ENCODE results near the gene SAT2. TPM values are rescaled to one million over a fixed set of nuclear protein-coding genes. Genes with fewer than 3 reads are reported as not detected.
"Not testable (repeated sequence)": the region's sequence is repeated elsewhere in the genome, so short reads cannot be mapped to it uniquely, and the experiment has no call there.

SAT2 gene
- total RNA-seq, 2 donors from 2014 or later = 56.0 to 78.5 TPM

DNA sequence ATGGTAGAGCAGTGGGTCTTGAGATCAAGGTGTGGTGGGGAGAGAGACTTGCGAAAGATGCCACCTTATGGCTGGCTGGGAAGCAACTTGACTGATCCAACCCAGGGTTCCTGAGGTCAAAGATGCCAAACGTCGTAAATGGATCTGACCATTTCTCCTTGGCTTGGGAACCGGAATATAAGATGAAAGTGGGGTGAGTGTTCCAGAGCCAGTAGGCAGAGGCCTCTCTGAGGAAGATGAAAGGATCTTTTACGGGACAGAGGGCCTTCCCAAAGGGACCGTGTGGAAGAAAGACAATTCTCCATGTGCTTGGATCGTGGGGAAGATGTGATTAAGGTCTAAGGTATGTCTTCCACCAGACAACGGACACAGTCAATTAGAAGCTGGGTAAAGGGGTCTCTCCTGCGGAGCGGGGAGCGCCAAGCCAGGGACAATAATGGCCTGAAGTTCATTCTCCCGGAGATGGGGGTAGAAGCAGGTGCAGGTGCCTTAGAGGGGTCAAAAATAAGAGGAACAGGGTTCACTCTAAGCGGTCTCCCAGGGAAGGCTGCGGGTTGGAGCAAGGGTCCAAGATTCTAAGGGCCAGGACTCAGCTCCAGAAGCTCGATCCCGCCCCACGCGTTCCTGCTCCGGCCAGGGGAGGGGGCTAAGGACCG, 13.7 kb downstream of the SAT2 start:
- no peak for DNase-seq (ENCODE audit: low spot score)
- TF ChIP-seq, protein P1, sequence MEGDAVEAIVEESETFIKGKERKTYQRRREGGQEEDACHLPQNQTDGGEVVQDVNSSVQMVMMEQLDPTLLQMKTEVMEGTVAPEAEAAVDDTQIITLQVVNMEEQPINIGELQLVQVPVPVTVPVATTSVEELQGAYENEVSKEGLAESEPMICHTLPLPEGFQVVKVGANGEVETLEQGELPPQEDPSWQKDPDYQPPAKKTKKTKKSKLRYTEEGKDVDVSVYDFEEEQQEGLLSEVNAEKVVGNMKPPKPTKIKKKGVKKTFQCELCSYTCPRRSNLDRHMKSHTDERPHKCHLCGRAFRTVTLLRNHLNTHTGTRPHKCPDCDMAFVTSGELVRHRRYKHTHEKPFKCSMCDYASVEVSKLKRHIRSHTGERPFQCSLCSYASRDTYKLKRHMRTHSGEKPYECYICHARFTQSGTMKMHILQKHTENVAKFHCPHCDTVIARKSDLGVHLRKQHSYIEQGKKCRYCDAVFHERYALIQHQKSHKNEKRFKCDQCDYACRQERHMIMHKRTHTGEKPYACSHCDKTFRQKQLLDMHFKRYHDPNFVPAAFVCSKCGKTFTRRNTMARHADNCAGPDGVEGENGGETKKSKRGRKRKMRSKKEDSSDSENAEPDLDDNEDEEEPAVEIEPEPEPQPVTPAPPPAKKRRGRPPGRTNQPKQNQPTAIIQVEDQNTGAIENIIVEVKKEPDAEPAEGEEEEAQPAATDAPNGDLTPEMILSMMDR (IDR thresholded peaks at IDR 0.05) = no peak
- H3K27me3 ChIP-seq = no peaks in the 10 kb centered on the region
- H3K36me3 ChIP-seq = peaks cover 5% of the 10 kb centered on the region
- peak overlapping the region; percentile 93 to 94 for H3K27ac ChIP-seq
- H3K4me3 ChIP-seq = peak overlapping the region; percentile 83 to 93
- H3K4me1 ChIP-seq = peaks cover 0 to 46% of the 10 kb centered on the region in 2 donors
- H3K9me3 ChIP-seq = no peaks in the 10 kb centered on the region

DNA sequence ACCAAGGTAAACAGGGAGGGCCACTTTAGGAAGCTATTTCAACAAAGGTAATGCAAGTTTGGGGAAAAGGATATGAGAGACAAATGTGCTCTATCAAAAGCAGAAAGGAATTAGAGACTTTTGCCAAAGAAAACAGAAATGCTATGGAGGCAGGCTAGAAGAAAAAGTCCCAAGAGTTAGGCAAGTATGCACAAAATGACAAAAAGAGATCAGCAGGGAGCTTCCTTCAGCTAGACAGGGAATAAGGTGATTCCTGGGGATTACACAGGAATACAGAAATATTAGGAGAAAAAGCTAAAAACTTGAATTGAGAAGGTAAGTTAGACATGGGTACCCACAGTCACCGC, 15.4 kb downstream of the SAT2 start:
- peaks cover 5% of the 10 kb centered on the region for H3K36me3 ChIP-seq
- H3K9me3 ChIP-seq = no peaks in the 10 kb centered on the region
- no peak for DNase-seq (ENCODE audit: low spot score)
- peaks cover 0 to 46% of the 10 kb centered on the region in 2 donors for H3K4me1 ChIP-seq
- TF ChIP-seq, protein P1 (IDR thresholded peaks at IDR 0.05) = no peak
- no peaks in the 10 kb centered on the region for H3K27me3 ChIP-seq
- H3K4me3 ChIP-seq = no peak overlapping the region
- peak overlapping the region in 1 of 2 donors; percentile 57 for H3K27ac ChIP-seq

DNA sequence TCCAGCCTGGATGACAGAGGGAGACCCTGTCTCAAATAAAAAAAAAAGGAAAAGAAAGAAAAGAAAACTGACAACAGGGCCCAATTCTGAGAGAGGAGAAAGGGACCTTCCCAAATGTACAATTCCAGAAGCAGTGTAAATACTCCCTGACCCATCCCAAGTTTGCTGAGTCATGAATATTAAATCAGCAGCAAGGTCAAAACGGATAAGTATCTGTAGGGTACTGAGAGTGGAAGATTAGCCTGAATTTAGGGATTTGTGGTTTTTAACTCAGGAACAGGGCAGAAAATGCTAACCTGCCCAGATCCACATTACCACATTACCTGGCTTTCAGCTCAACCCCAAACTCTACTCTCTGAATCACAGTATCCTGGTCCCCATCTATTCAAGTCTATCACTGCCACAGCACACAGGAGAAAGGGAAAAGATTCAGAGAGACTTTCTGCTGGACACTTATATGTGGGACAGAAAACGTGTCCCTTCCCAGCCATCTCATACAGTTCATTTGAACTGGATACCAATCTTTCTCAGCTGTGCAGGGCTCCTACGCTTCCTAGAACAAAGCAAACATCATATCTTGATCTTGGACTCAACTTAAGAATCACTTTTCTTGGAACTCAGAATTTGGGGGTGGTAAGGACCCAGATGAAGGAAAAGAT, 15.9 kb downstream of the SAT2 start:
- H3K27me3 ChIP-seq = no peaks in the 10 kb centered on the region
- H3K4me1 ChIP-seq = peaks cover 0 to 49% of the 10 kb centered on the region in 2 donors
- peak overlapping the region; percentile 38 to 57 for H3K27ac ChIP-seq
- no peak for DNase-seq (ENCODE audit: low spot score)
- TF ChIP-seq, protein P1 (IDR thresholded peaks at IDR 0.05) = no peak
- H3K4me3 ChIP-seq = no peak overlapping the region
- peaks cover 5% of the 10 kb centered on the region for H3K36me3 ChIP-seq
- no peaks in the 10 kb centered on the region for H3K9me3 ChIP-seq

DNA sequence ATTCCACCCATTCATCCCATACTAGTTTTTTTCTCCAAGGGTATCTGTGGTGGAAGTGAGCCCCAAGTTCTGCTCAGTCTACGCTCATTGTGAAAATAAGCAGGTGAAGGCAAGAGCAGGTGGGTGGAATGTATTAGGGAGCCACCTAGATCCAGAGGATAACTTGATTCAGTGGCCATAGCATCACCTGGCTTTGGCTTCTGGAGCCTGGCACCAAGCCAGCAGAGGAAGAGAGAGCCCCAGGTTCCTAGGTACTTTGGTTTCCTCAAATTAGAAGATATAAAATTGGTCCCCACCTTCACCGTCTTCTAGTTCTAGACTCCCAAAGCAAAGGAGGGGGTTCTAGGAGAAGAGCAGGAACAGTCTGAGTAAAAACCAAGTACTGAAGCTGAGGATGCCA, 17.0 kb downstream of the SAT2 start:
- Histone ChIP-seq H3K4me1 (peaks cover 0 to 58% of the 10 kb centered on the region in 2 donors), H3K36me3 (peaks cover 7% of the 10 kb centered on the region), H3K27me3 (no peaks in the 10 kb centered on the region), H3K4me3 (no peak overlapping the region), H3K9me3 (no peaks in the 10 kb centered on the region), H3K27ac (no peak overlapping the region)
- DNase-seq (ENCODE audit: low spot score) = no peak
- TF ChIP-seq, protein P1 (IDR thresholded peaks at IDR 0.05) = no peak

DNA sequence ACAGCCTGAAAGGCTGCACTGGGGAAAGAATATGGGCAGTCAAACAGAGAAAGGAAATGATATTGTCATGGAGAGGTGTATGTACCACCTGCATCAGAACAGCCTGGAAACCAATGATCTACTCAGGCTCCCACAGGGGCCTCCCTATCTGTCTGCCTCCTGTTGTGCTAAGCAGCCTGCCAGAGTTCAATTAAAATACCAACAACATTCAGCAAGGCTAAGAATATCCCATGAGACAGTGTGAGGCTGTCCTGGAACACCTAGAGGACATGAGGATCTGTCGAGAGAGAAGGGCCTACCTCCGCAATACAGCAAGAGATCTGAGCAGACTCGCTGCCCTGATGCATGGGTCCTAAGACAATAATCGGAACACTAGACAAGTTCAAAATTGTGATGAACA, 21.3 kb downstream of the SAT2 start:
- no peak for DNase-seq (ENCODE audit: low spot score)
- H3K27me3 ChIP-seq = no peaks in the 10 kb centered on the region

DNA sequence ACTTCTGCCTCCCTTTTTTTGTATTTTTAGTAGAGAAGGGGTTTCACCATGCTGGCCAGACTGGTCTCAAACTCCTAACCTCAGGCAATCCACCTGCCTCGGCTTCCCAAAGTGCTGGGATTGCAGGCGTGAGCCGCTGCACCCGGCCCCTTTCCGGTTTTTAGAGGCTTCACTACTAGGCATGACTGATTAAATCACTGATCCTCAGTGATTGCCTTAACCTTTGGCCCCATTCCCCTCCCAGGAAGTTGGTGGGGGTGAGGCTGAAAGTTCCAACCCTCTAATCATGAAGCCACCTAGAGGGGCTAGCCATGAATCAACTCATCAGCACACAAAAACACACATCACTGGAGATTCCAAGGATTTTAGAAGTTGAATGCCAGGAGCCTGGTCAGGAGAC, 30.1 kb downstream of the SAT2 start:
- not testable (repeated sequence) for H3K9me3 ChIP-seq; H3K27me3 ChIP-seq; H3K27ac ChIP-seq; H3K4me1 ChIP-seq; DNase-seq (ENCODE audit: low spot score); H3K4me3 ChIP-seq
- peaks cover 95% of the 10 kb centered on the region for H3K36me3 ChIP-seq

More for the DNA sequence above, 21.3 kb downstream of the SAT2 start:
- TF ChIP-seq, protein P1 (IDR thresholded peaks at IDR 0.05) = no peak
- H3K9me3 ChIP-seq = no peaks in the 10 kb centered on the region
- no peak overlapping the region for H3K4me3 ChIP-seq
- H3K4me1 ChIP-seq = peaks cover 0 to 28% of the 10 kb centered on the region in 2 donors
- peak overlapping the region; percentile 73 to 94 for H3K27ac ChIP-seq
- H3K36me3 ChIP-seq = peaks cover 50% of the 10 kb centered on the region

Data from right atrium auricular region (tissue), 2 donors.